GM13977 (cell line): Measurements from ENCODE around the gene GLA.
A peak's percentile ranks its signal among the peaks of the same experiment; 100 is the strongest.

Experiments used
- DNase-seq: peaks from one replicate; pipeline ENCODE4 v3.0.0; 2012; ENCODE audit warnings: low spot score
- CTCF ChIP-seq: IDR thresholded peaks from 2 replicates; pipeline ENCODE4 v1.5.1; 2012; ENCODE audit warnings: mild to moderate bottlenecking, control low read depth; ENCODE audit not compliant: insufficient read depth; ENCODE audit errors: extremely low read depth, missing control alignments
- in situ Hi-C: fragments of 300-500 bp; cut with MboI; formaldehyde crosslinking; loops from one replicate; pipeline ENCODE4 v1.12.0; 2022; ENCODE audit warnings: low sequenced_read_pairs, low pct_unique_long_range_greater_than_20kb, mixed read lengths, inconsistent platforms; ENCODE audit not compliant: unreplicated experiment

The GLA gene

GRCh38 chrX:101349193-101349562, 58.5 kb downstream of the GLA start:
- TF ChIP-seq CTCF: no peak
- no peak for DNase-seq
- in situ Hi-C loops: no loop called here

DNA sequence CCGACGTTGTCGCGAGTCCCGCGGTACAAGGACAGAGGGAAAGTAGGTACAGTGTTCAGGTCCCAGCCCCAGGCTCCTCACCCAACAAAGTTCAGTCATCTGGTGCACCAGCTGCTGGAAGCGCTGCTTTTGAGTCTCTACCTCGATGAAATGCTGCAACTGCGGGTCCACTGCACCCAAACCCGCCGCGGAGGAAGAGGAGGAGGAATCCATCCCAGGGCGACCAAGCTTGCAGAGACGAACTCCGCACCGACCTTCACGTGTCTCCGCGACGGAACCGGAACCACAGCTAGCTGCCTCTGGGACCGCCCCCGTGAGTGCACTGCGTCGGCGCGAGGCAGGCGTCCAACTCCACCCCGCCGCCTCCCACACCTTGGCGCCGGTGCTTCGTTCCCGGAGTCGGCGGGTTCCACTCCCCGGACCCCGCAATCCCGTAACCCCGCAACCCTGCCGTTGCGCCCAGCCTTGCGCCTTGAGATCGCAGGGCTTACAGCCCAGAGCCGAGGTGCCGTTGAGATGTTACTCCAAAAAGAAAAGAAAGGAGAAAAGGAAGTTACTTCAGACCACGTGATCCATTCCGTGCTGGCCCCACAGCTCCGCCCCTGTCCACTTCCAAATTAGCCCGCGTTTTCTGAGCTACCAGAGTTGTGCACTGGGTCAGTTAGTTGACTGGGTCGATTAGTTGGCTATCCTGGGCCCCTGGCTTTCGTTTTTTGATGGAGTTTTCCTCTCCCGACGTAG, 59.1 kb downstream of the GLA start, which contains the start of gene TIMM8A:
Gene TIMM8A (minus strand): TSS at position 291 of the 741 bp plus-strand sequence. CDS start 78 bp downstream, at position 213.
- in situ Hi-C loops: no loop called here
- no peak for TF ChIP-seq CTCF
- DNase-seq: peak; percentile 83

DNA sequence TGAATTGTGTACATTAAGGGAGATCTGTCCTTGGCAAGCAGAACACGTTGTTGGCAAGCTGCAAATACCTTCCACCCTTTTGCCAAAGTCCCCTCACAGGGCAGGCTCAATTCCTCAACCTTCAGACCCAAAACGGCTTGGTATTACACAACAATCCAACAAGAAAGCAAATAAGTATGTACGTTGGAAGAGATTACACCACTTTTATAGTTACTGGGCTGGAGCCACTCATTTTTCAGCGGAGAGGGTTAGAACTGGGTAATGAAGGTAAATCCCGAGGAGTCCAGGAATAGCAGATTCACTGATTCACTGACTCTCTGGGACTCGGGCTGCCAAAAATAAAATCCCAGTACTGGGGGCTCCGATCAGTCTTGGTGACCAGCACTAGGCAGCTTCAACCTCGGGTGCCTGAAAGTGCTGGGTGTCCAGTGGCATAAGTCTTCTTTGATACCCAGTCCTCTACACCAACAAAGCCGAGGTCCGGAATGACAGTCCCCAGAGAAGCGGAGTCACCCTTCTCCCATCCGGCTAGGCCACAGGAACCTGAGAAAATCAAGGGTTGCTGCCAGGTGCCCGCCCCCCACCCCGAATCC, 59.8 kb downstream of the GLA start:
- TF ChIP-seq CTCF: no peak
- in situ Hi-C loops: no loop called here
- peak; percentile 33 for DNase-seq
